ENCODE measurements around the gene BFSP1. TPM values are rescaled to one million over a fixed set of nuclear protein-coding genes. Genes with fewer than 3 reads are reported as not detected.

BFSP1 gene
- total RNA-seq, 1 donor: 4.7 TPM

- TF ChIP-seq CTCF (IDR thresholded peaks at IDR 0.05; ENCODE audit: insufficient read depth, low read depth, low read length): no peak
- no peak overlapping the region for H3K4me3 ChIP-seq (ENCODE audit: low read depth, low read length)
- DNase-seq (ENCODE audit: low read depth): no peak
These were observed 48.6 kb downstream of the BFSP1 start for GRCh38 chr20:17482536-17482935.

- no peak for DNase-seq (ENCODE audit: low read depth)
- no peak overlapping the region for H3K4me3 ChIP-seq (ENCODE audit: low read depth, low read length)
- TF ChIP-seq CTCF (IDR thresholded peaks at IDR 0.05; ENCODE audit: insufficient read depth, low read depth, low read length): no peak
These were observed 49.5 kb downstream of the BFSP1 start for GRCh38 chr20:17481661-17482060.

- DNase-seq (ENCODE audit: low read depth): no peak
- no peak for TF ChIP-seq CTCF (IDR thresholded peaks at IDR 0.05; ENCODE audit: insufficient read depth, low read depth, low read length)
- H3K4me3 ChIP-seq (ENCODE audit: low read depth, low read length): no peak overlapping the region
These were observed 50.5 kb downstream of the BFSP1 start for GRCh38 chr20:17480696-17481095.

GRCh38 chr20:17479063-17479657, 52.0 kb downstream of the BFSP1 start:
- DNase-seq (ENCODE audit: low read depth): no peak
- no peak overlapping the region for H3K4me3 ChIP-seq (ENCODE audit: low read depth, low read length)
- TF ChIP-seq CTCF (IDR thresholded peaks at IDR 0.05; ENCODE audit: insufficient read depth, low read depth, low read length): no peak

- DNase-seq (ENCODE audit: low read depth): no peak
- TF ChIP-seq CTCF (IDR thresholded peaks at IDR 0.05; ENCODE audit: insufficient read depth, low read depth, low read length): no peak
- no peak overlapping the region for H3K4me3 ChIP-seq (ENCODE audit: low read depth, low read length)
These were observed 57.5 kb downstream of the BFSP1 start for GRCh38 chr20:17473659-17474058.

GRCh38 chr20:17471606-17472187, 59.5 kb downstream of the BFSP1 start:
- TF ChIP-seq CTCF (IDR thresholded peaks at IDR 0.05; ENCODE audit: insufficient read depth, low read depth, low read length): no peak
- no peak overlapping the region for H3K4me3 ChIP-seq (ENCODE audit: low read depth, low read length)
- DNase-seq (ENCODE audit: low read depth): no peak

- DNase-seq (ENCODE audit: low read depth): no peak
- TF ChIP-seq CTCF (IDR thresholded peaks at IDR 0.05; ENCODE audit: insufficient read depth, low read depth, low read length): no peak
- H3K4me3 ChIP-seq (ENCODE audit: low read depth, low read length): no peak overlapping the region
These were observed 60.2 kb downstream of the BFSP1 start for GRCh38 chr20:17470973-17471372.

All from fibroblast of villous mesenchyme (primary cell).